ENCODE results near the gene IPCEF1.
"Not testable (repeated sequence)": the region's sequence is repeated elsewhere in the genome, so short reads cannot be mapped to it uniquely, and the experiment has no call there.

The IPCEF1 gene

GRCh38 chr6:154331750-154332149 is 24.9 kb downstream of the IPCEF1 start:
- no peak for DNase-seq (ENCODE audit: low read depth)

GRCh38 chr6:154329350-154330170 is 27.0 kb downstream of the IPCEF1 start:
- no peak for DNase-seq (ENCODE audit: low read depth)

- not testable (repeated sequence) for DNase-seq (ENCODE audit: low read depth)
Measured at GRCh38 chr6:154327313-154327712, 29.3 kb downstream of the IPCEF1 start.

- DNase-seq (ENCODE audit: low read depth) = no peak
Measured at GRCh38 chr6:154325142-154325541, 31.5 kb downstream of the IPCEF1 start.

- DNase-seq (ENCODE audit: low read depth) = no peak
Measured at GRCh38 chr6:154320181-154320580, 36.4 kb downstream of the IPCEF1 start.

- DNase-seq (ENCODE audit: low read depth) = no peak
Measured at GRCh38 chr6:154319231-154319858, 37.3 kb downstream of the IPCEF1 start.

- no peak for DNase-seq (ENCODE audit: low read depth)
Measured at GRCh38 chr6:154318721-154319120, 37.9 kb downstream of the IPCEF1 start.

- no peak for DNase-seq (ENCODE audit: low read depth)
Measured at GRCh38 chr6:154316131-154316530, 40.5 kb downstream of the IPCEF1 start.

GRCh38 chr6:154314084-154314483 is 42.5 kb downstream of the IPCEF1 start:
- no peak for DNase-seq (ENCODE audit: low read depth)

GRCh38 chr6:154308986-154309385 is 47.6 kb downstream of the IPCEF1 start:
- DNase-seq (ENCODE audit: low read depth) = no peak

GRCh38 chr6:154307696-154308425 is 48.7 kb downstream of the IPCEF1 start:
- no peak for DNase-seq (ENCODE audit: low read depth)

GRCh38 chr6:154307147-154307546 is 49.5 kb downstream of the IPCEF1 start:
- not testable (repeated sequence) for DNase-seq (ENCODE audit: low read depth)

- no peak for DNase-seq (ENCODE audit: low read depth)
Measured at GRCh38 chr6:154306696-154307095, 49.9 kb downstream of the IPCEF1 start.

- DNase-seq (ENCODE audit: low read depth) = no peak
Measured at GRCh38 chr6:154304191-154304590, 52.4 kb downstream of the IPCEF1 start.

- not testable (repeated sequence) for DNase-seq (ENCODE audit: low read depth)
Measured at GRCh38 chr6:154303642-154304041, 53.0 kb downstream of the IPCEF1 start.

GRCh38 chr6:154301839-154302752 is 54.5 kb downstream of the IPCEF1 start:
- no peak for DNase-seq (ENCODE audit: low read depth)

GRCh38 chr6:154301086-154301625 is 55.4 kb downstream of the IPCEF1 start:
- no peak for DNase-seq (ENCODE audit: low read depth)

GRCh38 chr6:154298297-154298696 is 58.3 kb downstream of the IPCEF1 start:
- no peak for DNase-seq (ENCODE audit: low read depth)

- no peak for DNase-seq (ENCODE audit: low read depth)
Measured at GRCh38 chr6:154297721-154298120, 58.9 kb downstream of the IPCEF1 start.

GRCh38 chr6:154297210-154297609 is 59.4 kb downstream of the IPCEF1 start:
- no peak for DNase-seq (ENCODE audit: low read depth)

- no peak for DNase-seq (ENCODE audit: low read depth)
Measured at GRCh38 chr6:154295733-154296132, 60.9 kb downstream of the IPCEF1 start.

Measured in activated T-cell treated with anti-CD3 and anti-CD28 coated beads for 24 hours (primary cell).